NCI-H82 (cell line): ENCODE data around the gene TMEM30B.

Source experiments
- DNase-seq: peaks from one replicate; lab custom pipeline; 2025; lab: John Stamatoyannopoulos, UW

Gene TMEM30B

GRCh38 chr14:61233436-61233956 is 47.6 kb downstream of the TMEM30B start:
- DNase-seq = peak; percentile 3

GRCh38 chr14:61231810-61232209 is 49.3 kb downstream of the TMEM30B start:
- peak; percentile 51 for DNase-seq

GRCh38 chr14:61229981-61230380 is 51.2 kb downstream of the TMEM30B start:
- DNase-seq = no peak

- DNase-seq = peak; percentile 7
Measured at GRCh38 chr14:61229475-61229888, 51.7 kb downstream of the TMEM30B start.

- no peak for DNase-seq
Measured at GRCh38 chr14:61227884-61228591, 53.1 kb downstream of the TMEM30B start.
